Panc1 (cell line): ENCODE results near the gene ARL13B.

Experiments used
- POLR2AphosphoS5 ChIP-seq: IDR thresholded peaks from 2 replicates; pipeline ENCODE4 v1.6.1; 2012; ENCODE audit warnings: mild to moderate bottlenecking, low read depth, low read length, moderate library complexity
- TF ChIP-seq, protein P1 (sequence below): fragments of 450-650 bp; IDR thresholded peaks from 2 replicates; pipeline ENCODE4 v1.5.1; 2017; ENCODE audit warnings: mild to moderate bottlenecking
- TF ChIP-seq, protein P2 (sequence below), 2 experiments: IDR thresholded peaks; 2 replicates each; pipeline ENCODE4 v1.6.1; 2011 to 2012; ENCODE audit warnings: low read depth in 2 of 2, control low read depth in 1 of 2, low read length in 1 of 2, mild to moderate bottlenecking in 1 of 2, moderate library complexity in 1 of 2; ENCODE audit not compliant: insufficient read depth in 1 of 2

DNA sequence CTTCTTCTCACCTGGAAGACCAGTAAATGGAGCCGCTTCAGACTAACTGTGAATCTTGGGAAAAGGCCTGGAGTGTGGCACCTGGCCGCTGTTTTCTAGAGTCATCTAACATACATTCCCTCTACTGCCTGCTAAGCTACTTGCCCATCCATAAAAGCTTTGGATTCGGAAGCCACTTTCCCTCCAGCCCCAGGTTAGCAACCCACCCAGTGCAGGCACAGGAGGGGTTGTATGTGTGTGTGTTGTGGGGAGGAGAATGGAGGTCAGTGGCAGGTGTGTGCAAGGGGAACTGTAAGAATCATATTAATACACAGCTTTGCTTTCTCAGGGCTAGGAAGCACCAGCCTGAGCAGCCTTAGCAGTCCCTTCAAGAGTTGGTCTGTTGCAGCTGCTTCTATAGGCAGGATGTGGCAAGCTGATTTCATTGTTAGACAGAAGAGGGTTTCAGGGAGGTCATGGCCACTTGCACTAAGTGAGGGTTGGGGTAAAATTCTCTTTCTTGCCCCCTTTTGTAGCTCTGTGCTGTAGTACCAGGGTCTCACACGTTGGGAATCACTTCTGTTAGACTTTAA is 91.8 kb downstream of the ARL13B start:
- TF ChIP-seq POLR2AphosphoS5, result no peak
- TF ChIP-seq, protein P1, sequence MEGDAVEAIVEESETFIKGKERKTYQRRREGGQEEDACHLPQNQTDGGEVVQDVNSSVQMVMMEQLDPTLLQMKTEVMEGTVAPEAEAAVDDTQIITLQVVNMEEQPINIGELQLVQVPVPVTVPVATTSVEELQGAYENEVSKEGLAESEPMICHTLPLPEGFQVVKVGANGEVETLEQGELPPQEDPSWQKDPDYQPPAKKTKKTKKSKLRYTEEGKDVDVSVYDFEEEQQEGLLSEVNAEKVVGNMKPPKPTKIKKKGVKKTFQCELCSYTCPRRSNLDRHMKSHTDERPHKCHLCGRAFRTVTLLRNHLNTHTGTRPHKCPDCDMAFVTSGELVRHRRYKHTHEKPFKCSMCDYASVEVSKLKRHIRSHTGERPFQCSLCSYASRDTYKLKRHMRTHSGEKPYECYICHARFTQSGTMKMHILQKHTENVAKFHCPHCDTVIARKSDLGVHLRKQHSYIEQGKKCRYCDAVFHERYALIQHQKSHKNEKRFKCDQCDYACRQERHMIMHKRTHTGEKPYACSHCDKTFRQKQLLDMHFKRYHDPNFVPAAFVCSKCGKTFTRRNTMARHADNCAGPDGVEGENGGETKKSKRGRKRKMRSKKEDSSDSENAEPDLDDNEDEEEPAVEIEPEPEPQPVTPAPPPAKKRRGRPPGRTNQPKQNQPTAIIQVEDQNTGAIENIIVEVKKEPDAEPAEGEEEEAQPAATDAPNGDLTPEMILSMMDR, result no peak
- TF ChIP-seq, protein P2, sequence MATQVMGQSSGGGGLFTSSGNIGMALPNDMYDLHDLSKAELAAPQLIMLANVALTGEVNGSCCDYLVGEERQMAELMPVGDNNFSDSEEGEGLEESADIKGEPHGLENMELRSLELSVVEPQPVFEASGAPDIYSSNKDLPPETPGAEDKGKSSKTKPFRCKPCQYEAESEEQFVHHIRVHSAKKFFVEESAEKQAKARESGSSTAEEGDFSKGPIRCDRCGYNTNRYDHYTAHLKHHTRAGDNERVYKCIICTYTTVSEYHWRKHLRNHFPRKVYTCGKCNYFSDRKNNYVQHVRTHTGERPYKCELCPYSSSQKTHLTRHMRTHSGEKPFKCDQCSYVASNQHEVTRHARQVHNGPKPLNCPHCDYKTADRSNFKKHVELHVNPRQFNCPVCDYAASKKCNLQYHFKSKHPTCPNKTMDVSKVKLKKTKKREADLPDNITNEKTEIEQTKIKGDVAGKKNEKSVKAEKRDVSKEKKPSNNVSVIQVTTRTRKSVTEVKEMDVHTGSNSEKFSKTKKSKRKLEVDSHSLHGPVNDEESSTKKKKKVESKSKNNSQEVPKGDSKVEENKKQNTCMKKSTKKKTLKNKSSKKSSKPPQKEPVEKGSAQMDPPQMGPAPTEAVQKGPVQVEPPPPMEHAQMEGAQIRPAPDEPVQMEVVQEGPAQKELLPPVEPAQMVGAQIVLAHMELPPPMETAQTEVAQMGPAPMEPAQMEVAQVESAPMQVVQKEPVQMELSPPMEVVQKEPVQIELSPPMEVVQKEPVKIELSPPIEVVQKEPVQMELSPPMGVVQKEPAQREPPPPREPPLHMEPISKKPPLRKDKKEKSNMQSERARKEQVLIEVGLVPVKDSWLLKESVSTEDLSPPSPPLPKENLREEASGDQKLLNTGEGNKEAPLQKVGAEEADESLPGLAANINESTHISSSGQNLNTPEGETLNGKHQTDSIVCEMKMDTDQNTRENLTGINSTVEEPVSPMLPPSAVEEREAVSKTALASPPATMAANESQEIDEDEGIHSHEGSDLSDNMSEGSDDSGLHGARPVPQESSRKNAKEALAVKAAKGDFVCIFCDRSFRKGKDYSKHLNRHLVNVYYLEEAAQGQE (IDR thresholded peaks at IDR 0.05; ENCODE audit: insufficient read depth in 1 of 2, low read depth in 2 of 2, low read length in 1 of 2), result no peak
